Esophagus squamous epithelium (tissue), 4 donors: ENCODE results near the gene SLC15A4.

ENCODE experiments used
- POLR2A ChIP-seq, 4 donors: fragments of 450-650 bp; IDR thresholded peaks; one replicate each; pipeline ENCODE4 v1.6.1; 2017; ENCODE audit warnings: antibody characterized with exemption in 4 of 4, mild to moderate bottlenecking in 4 of 4, moderate library complexity in 3 of 4
- TF ChIP-seq, protein P1 (sequence below), 6 experiments: fragments of 450-650 bp in 4 of 6; fragments of 200-600 bp in 2 of 6; sonication (generic) in 2 of 6; IDR thresholded peaks; one replicate each; pipeline ENCODE4 v1.5.1; 2016 to 2019; ENCODE audit warnings: antibody characterized with exemption in 6 of 6, mild to moderate bottlenecking in 4 of 6, moderate library complexity in 4 of 6

DNA sequence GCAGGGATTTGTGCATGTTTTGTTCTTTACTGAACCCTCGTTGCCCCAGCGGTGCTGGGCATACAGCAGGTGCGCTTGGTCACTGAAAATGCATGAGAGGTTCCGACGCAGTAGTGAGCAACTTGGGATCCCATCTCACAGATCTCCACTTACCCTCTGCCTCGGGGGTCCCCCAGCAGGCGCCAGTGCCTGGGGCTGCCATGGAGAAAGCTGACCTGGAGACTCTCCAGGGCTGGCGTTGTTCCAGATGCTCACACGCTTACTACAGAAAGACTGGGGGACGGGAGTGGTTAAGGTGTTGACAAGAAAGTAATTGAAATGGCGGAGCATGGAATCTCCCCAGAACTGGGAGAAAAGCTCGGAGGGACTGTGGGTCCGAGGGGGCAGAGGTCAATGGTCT, 43.7 kb upstream of the SLC15A4 start:
- TF ChIP-seq, protein P1, sequence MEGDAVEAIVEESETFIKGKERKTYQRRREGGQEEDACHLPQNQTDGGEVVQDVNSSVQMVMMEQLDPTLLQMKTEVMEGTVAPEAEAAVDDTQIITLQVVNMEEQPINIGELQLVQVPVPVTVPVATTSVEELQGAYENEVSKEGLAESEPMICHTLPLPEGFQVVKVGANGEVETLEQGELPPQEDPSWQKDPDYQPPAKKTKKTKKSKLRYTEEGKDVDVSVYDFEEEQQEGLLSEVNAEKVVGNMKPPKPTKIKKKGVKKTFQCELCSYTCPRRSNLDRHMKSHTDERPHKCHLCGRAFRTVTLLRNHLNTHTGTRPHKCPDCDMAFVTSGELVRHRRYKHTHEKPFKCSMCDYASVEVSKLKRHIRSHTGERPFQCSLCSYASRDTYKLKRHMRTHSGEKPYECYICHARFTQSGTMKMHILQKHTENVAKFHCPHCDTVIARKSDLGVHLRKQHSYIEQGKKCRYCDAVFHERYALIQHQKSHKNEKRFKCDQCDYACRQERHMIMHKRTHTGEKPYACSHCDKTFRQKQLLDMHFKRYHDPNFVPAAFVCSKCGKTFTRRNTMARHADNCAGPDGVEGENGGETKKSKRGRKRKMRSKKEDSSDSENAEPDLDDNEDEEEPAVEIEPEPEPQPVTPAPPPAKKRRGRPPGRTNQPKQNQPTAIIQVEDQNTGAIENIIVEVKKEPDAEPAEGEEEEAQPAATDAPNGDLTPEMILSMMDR (IDR thresholded peaks at IDR 0.05): no peak
- no peak for TF ChIP-seq POLR2A (IDR thresholded peaks at IDR 0.05)
